HL-60 (cell line): Measurements from ENCODE around the gene BTBD16.

Source experiments
- DNase-seq, 2 experiments: peaks; one replicate each; pipeline ENCODE4 v3.0.0-alpha.2; 2010 to 2020; ENCODE audit warnings: low read depth in 1 of 2, low spot score in 1 of 2
- H3K27ac ChIP-seq: fragments of 250-450 bp; sonication (Bioruptor Pico); replicated peaks from 2 replicates; pipeline ENCODE4 v1.5.1; 2020; ENCODE audit warnings: mild to moderate bottlenecking, moderate library complexity
- H3K27me3 ChIP-seq: fragments of 250-450 bp; sonication (Bioruptor Pico); 2 replicates; pipeline ENCODE4 v1.5.1; 2021; ENCODE audit warnings: mild to moderate bottlenecking, moderate library complexity; ENCODE audit not compliant: insufficient read depth, poor library complexity, severe bottlenecking
- H3K4me3 ChIP-seq: replicated peaks from 2 replicates; pipeline ENCODE4 v1.5.1; 2011; ENCODE audit warnings: mild to moderate bottlenecking, control low read depth, low read length; ENCODE audit not compliant: insufficient read depth
- GABPA ChIP-seq: IDR thresholded peaks from 2 replicates; pipeline ENCODE4 v1.6.1; 2012; ENCODE audit warnings: low read depth
- POLR2AphosphoS5 ChIP-seq: IDR thresholded peaks from 2 replicates; pipeline ENCODE4 v1.6.1; 2012; ENCODE audit warnings: low read depth
- SPI1 ChIP-seq: IDR thresholded peaks from 2 replicates; pipeline ENCODE4 v1.6.1; 2012; ENCODE audit warnings: low read depth, mild to moderate bottlenecking, borderline replicate concordance
- TF ChIP-seq, protein P1 (sequence below): IDR thresholded peaks from 2 replicates; pipeline ENCODE4 v1.6.1; 2012; ENCODE audit warnings: low read depth; ENCODE audit not compliant: insufficient replicate concordance
- TF ChIP-seq, protein P2 (sequence below): IDR thresholded peaks from one replicate; pipeline ENCODE4 v1.5.1; 2011; ENCODE audit warnings: low read length, control low read depth, inconsistent platforms; ENCODE audit not compliant: insufficient read depth

Gene BTBD16

DNA sequence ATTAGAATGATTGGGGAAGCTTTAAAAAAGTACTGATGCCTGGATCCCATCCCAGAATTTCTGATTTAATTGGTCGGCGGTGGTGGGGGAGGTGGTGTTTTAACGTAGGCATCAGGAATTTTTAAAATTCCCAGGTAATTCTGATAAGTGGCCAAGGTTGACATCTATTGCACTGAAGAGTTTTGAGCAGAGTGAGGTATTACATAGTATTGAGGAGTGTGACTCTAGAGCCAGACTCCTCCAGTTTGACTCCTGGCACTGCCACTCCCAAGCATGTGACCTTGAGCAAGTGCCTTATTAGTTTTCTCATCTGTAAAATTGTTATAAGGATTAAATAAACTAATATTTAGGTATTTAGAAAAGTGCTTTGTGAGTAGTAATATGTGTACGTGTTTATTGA is 109.6 kb downstream of the BTBD16 start:
- TF ChIP-seq GABPA (no peak), POLR2AphosphoS5 (no peak), SPI1 (no peak)
- TF ChIP-seq, protein P1, sequence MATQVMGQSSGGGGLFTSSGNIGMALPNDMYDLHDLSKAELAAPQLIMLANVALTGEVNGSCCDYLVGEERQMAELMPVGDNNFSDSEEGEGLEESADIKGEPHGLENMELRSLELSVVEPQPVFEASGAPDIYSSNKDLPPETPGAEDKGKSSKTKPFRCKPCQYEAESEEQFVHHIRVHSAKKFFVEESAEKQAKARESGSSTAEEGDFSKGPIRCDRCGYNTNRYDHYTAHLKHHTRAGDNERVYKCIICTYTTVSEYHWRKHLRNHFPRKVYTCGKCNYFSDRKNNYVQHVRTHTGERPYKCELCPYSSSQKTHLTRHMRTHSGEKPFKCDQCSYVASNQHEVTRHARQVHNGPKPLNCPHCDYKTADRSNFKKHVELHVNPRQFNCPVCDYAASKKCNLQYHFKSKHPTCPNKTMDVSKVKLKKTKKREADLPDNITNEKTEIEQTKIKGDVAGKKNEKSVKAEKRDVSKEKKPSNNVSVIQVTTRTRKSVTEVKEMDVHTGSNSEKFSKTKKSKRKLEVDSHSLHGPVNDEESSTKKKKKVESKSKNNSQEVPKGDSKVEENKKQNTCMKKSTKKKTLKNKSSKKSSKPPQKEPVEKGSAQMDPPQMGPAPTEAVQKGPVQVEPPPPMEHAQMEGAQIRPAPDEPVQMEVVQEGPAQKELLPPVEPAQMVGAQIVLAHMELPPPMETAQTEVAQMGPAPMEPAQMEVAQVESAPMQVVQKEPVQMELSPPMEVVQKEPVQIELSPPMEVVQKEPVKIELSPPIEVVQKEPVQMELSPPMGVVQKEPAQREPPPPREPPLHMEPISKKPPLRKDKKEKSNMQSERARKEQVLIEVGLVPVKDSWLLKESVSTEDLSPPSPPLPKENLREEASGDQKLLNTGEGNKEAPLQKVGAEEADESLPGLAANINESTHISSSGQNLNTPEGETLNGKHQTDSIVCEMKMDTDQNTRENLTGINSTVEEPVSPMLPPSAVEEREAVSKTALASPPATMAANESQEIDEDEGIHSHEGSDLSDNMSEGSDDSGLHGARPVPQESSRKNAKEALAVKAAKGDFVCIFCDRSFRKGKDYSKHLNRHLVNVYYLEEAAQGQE = no peak
- TF ChIP-seq, protein P2, sequence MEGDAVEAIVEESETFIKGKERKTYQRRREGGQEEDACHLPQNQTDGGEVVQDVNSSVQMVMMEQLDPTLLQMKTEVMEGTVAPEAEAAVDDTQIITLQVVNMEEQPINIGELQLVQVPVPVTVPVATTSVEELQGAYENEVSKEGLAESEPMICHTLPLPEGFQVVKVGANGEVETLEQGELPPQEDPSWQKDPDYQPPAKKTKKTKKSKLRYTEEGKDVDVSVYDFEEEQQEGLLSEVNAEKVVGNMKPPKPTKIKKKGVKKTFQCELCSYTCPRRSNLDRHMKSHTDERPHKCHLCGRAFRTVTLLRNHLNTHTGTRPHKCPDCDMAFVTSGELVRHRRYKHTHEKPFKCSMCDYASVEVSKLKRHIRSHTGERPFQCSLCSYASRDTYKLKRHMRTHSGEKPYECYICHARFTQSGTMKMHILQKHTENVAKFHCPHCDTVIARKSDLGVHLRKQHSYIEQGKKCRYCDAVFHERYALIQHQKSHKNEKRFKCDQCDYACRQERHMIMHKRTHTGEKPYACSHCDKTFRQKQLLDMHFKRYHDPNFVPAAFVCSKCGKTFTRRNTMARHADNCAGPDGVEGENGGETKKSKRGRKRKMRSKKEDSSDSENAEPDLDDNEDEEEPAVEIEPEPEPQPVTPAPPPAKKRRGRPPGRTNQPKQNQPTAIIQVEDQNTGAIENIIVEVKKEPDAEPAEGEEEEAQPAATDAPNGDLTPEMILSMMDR = no peak
- no peak for DNase-seq
- H3K27ac ChIP-seq = no peak overlapping the region
- H3K27me3 ChIP-seq = no peaks in the 10 kb centered on the region
- H3K4me3 ChIP-seq = no peak overlapping the region

DNA sequence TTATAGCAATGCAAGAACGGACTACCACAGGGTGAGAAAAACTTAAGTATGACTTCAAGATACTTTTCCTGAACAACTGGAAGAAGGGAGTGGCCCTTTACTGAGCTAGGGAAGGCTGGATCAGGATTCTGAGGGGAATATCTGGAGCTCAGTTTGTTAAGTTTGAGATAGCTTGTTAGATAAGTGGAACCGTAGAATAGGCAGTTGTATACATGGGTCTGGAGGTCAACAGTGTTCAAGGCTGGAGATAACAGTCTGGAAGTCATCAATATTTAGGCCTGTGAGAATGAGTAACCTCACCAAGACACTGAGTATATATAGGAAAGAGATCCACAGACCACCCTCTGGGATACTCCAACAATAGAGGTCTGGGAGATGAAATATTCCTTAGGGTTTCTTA is 110.6 kb downstream of the BTBD16 start:
- DNase-seq = no peak
- H3K27me3 ChIP-seq = no peaks in the 10 kb centered on the region
- no peak overlapping the region for H3K27ac ChIP-seq
- TF ChIP-seq, protein P1 = no peak
- no peak for TF ChIP-seq POLR2AphosphoS5
- no peak for TF ChIP-seq SPI1
- TF ChIP-seq, protein P2 = no peak
- TF ChIP-seq GABPA = no peak
- no peak overlapping the region for H3K4me3 ChIP-seq

DNA sequence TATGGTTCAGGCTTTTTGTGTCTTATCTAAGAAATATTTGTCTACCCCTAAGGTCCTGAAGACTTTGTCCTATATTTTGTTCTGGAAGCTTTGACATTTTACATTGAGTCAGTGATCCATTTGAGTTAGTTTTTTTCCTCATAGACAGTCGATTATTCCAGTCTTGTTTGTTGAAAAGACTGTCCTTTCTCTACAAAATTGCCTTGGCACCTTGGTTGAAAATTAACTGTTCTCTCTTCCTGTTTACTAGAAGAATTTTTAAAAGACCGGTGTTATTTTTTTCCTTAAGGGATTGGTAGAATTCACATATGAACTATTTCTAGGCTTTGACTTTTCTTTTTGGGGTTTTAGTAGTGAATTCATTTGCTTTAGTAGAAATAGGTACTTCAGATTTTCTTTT is 115.4 kb downstream of the BTBD16 start:
- H3K27ac ChIP-seq = no peak overlapping the region
- TF ChIP-seq GABPA (no peak), POLR2AphosphoS5 (no peak), SPI1 (no peak)
- TF ChIP-seq, protein P1 = no peak
- TF ChIP-seq, protein P2 = no peak
- no peak for DNase-seq

More for the DNA sequence above, 115.4 kb downstream of the BTBD16 start:
- H3K27me3 ChIP-seq = no peaks in the 10 kb centered on the region
- no peak overlapping the region for H3K4me3 ChIP-seq
